Amniotic stem cell (primary cell): ENCODE data around the gene RCCD1.
A peak's percentile ranks its signal among the peaks of the same experiment; 100 is the strongest.

Experiments
- DNase-seq: peaks from one replicate; lab custom pipeline; 2025; lab: John Stamatoyannopoulos, UW

Gene RCCD1

GRCh38 chr15:90942354-90943120, 12.1 kb upstream of the RCCD1 start:
- no peak for DNase-seq

DNA sequence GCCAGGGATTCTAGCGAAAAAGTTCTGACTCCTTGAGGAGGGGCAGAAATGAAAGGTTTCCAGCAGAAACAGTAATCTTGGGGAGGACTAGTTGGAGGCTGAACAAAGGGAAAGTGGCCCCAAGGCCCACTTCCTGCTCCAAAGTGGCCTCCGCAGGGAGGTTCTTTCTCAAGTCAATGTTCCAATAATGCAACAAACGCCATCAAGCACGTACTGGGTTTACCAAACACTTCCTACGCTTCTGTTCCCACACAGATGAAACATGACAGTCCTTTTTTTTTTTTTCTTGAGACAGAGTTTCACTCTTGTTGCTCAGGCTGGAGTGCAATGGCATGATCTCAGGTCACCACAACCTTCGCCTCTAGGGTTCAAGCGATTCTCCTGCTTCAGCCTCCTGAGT, 9.6 kb upstream of the RCCD1 start:
- no peak for DNase-seq

GRCh38 chr15:90946538-90946937, 8.1 kb upstream of the RCCD1 start:
- no peak for DNase-seq

- no peak for DNase-seq
Measured at GRCh38 chr15:90946941-90947576, 7.6 kb upstream of the RCCD1 start.

- DNase-seq: no peak
Measured at GRCh38 chr15:90947577-90948357, 6.9 kb upstream of the RCCD1 start.

- DNase-seq: no peak
Measured at GRCh38 chr15:90948506-90948905, 6.2 kb upstream of the RCCD1 start.

DNA sequence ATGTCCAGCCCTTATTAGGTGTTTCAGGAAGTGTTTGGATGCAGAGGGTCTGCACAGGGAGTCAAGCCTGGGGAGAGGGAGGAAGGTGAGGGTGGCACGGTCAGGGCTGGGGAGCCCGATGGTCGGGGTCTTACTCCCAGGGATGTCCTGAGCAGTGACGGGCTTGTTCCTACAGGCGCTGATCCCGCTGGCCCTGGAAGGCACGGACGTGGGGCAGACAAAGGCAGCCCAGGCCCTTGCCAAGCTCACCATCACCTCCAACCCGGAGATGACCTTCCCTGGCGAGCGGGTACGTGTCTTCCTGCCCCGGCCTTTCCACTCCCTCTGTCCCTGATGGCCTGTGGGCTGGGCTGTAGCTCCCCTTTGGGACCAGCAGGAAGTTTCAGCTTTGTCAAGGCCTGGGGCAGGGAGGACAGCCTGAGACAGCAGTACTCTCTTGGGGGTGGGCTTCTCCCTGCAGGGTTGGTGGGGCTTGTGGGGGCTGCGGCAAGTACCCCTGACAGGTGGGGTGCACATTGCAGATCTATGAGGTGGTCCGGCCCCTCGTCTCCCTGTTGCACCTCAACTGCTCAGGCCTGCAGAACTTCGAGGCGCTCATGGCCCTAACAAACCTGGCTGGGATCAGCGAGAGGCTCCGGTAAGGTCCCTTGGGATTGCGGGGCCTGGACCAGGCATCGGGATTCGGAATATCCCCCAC, 4.6 kb upstream of the RCCD1 start:
- DNase-seq: no peak

- no peak for DNase-seq
Measured at GRCh38 chr15:90950676-90951075, 4.0 kb upstream of the RCCD1 start.

DNA sequence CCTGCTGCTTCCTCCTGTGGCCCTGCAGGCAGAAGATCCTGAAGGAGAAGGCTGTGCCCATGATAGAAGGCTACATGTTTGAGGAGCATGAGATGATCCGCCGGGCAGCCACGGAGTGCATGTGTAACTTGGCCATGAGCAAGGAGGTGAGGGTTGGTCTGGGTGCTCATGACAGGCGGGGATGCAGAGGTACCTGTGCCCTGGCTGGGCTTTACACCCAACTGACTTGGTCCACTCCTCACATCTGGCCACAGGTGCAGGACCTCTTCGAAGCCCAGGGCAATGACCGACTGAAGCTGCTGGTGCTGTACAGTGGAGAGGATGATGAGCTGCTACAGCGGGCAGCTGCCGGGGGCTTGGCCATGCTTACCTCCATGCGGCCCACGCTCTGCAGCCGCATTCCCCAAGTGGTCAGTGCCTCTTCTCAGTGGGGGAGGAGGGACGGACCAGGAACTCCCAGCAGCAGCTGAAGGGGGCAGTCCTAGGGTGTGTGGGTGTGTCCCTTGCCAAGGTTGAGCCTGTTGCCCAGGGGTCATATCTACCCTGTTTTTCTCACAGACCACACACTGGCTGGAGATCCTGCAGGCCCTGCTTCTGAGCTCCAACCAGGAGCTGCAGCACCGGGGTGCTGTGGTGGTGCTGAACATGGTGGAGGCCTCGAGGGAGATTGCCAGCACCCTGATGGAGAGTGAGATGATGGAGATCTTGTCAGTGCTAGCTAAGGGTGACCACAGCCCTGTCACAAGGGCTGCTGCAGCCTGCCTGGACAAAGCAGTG, 1.6 kb upstream of the RCCD1 start:
- DNase-seq: no peak

DNA sequence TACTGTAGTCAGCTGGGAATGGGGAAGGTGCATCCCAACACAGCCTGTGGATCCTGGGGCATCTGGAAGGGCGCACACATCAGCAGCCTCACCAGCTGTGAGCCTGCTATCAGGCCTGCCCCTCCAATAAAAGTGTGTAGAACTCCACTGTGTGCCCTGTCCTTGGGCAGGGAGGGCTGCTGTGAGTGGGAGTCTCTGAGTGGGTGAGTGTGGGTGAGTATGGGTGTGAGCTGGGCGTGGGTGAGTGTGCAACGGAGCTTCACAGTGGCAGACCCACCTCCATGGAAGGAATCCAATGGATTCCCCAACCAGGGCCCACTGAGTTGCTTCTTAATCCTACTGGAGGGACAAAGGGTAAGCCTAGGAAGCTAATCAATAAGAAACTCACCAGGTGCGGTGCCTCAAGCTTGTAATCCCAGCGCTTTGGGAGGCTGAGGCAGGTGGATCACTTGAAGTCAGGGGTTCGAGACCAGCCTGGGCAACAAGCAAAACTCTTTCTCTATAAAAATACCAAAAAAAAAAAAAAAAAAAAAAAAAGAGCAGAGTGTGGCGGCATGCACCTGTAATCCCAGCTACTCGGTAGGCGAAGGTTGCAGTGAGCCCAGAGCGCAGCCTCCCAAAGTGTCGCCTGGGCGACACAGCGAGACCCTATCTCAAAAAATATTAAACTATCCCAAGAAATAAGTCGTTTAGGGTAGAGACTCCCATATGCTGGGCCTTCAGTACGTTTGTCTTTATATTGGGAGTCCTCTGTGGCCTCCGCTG, 555 bp upstream of the RCCD1 start:
- DNase-seq: no peak

DNA sequence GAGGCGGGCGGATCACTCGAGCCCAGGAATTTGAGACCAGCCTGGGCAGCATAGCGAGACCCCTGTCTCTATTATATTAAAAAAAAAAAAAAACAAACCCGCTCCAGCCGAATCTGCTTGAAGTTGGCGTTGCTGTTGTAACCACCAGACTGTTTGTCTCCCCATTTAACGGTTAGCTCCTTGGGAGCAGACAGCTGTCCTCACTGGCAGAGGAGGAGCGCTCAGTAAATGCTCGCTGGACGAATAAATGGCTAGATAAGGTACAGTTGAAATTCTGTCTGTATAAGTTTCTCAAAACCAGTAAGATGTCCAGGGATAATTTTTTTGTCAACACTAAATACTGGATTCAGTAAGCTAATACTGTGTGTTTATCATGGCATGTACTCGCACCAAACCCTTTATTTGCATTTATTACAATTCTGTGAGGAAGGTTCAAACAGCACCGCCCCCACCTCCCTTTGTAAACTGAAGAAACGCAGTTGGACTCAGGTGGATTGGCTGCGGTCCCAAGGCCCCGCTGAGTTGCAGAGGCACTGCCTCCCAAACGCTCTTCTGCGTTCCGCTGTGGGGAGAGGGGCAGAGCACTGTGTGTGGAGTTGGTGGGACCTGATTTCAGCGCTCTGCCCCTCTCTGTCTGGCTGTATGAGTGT, 1.1 kb downstream of the RCCD1 start:
- DNase-seq: no peak

DNA sequence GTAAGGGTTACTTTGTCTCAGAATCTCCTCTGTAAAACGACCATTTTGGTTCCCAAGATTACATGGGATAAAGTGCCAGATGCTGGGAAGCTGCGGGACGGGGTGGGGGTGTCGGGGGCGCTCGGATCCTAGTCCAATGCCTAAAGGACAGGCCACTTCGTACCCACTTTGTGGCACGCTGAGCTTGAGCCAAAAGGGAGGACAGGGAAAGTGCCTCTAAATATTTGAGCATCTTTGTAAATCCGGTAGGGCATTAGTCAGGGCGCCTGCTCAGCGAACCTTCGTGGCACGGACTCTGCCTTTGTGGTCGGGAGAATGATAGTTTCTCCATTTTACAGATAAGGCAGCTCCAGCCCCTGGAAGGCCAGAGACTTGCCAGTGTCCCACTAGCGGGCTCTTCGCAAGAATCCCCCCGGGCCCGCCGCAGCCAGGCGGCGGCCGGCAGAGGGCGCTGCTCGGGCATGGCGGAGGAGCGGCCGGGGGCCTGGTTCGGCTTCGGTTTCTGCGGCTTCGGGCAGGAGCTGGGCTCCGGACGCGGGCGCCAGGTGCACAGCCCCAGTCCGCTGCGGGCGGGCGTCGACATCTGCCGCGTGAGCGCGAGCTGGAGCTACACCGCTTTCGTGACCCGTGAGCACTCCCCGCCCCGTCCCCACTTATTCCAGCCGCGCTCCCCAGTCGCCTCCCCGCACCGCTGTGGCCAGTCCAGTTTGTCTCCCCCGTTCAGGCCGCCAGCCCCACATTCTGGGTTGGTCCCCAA, 1.8 kb downstream of the RCCD1 start:
- peak; percentile 9 for DNase-seq

GRCh38 chr15:90957031-90957790, 2.5 kb downstream of the RCCD1 start:
- DNase-seq: peak; percentile 3

- DNase-seq: no peak
Measured at GRCh38 chr15:90957791-90958190, 3.1 kb downstream of the RCCD1 start.

- no peak for DNase-seq
Measured at GRCh38 chr15:90959028-90959595, 4.4 kb downstream of the RCCD1 start.

DNA sequence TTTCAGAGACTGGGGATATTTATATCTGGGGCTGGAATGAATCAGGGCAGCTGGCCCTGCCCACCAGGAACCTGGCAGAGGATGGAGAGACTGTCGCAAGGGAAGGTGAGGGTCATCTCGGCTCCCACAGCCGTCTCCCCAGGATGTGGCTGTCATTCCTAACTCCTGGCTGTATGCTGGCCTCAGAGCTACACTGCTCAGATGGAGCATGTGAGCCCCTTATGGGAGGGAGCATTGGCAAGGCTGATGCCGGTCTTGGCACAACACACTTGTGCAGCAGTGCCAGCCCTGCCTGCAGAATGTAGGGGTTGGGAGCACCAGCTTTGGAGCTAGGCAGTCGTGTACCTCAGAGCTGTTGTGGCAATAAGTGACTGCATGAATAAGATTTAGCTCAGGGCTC, 5.2 kb downstream of the RCCD1 start:
- DNase-seq: no peak

- no peak for DNase-seq
Measured at GRCh38 chr15:90960298-90961091, 5.8 kb downstream of the RCCD1 start.

DNA sequence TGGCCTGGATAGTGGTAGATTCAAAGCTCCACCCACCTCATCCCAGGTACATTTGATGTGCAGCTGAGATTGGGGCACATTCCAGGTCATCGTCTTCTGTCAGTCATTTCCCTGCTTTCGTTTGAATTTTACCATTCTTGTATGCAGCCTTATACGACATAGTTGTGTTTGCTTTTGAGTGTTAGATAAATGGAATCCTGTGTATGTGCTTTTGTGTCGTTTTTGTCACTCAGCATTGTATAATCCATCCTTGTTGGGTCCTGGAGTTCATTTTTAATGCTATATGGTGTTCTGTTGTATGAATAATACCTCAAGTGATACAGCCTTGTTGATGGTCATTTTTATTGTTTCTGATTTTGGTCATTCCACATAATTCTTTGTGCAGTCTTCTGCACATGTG, 7.3 kb downstream of the RCCD1 start:
- no peak for DNase-seq
